A549 (cell line): ENCODE results near the gene C10orf90. TPM values are rescaled to one million over a fixed set of nuclear protein-coding genes. Genes with fewer than 3 reads are reported as not detected.

Source experiments
- polyA plus RNA-seq, 4 experiments: library from polyadenylated mRNA; depleted of rRNA in 3 of 4; stranded (reverse); fragments of >200 nt; fragmentation: RNase III in 1 of 4; extraction: RNeasy Plus Mini Kit Qiagen cat#74134 plus additional on column Dnase treatment in 1 of 4; gene quantifications; 2 replicates in 3 of 4; 3 replicates in 1 of 4; pipeline ENCODE4 v1.2.3, GENCODE V29; 2011 to 2017

The C10orf90 gene
- polyA plus RNA-seq, 2 of the 4 experiments (the other 2 are of a cell fraction): 0.70 to 2.0 TPM

Other genes with a start within 250 kb of the C10orf90 start
- 22.6 and 30.5 TPM in 2 replicates for gene DOCK1, start 234.7 kb upstream of the C10orf90 start, polyA plus RNA-seq (2011; rRNA removed)
- 27.4 to 28.3 TPM (median 28.2 TPM) in 3 replicates for gene DOCK1, start 234.7 kb upstream of the C10orf90 start, polyA plus RNA-seq (2017; fragmentation: RNase III; extraction: RNeasy Plus Mini Kit Qiagen cat#74134 plus additional on column Dnase treatment)